ENCODE results near the gene FAM107B. TPM values are rescaled to one million over a fixed set of nuclear protein-coding genes. Genes with fewer than 3 reads are reported as not detected.

FAM107B gene
- total and polyA plus RNA-seq, 7 donors = 12.8 to 111 (median 15.0) TPM

GRCh38 chr10:14773551-14774213, 1.0 kb downstream of the FAM107B start:
- no peak for DNase-seq
- H3K4me3 ChIP-seq = no peak overlapping the region
- 84 to 89% methylated on average over 10 of the region's 10 CpGs for WGBS, 2 donors
- H3K36me3 ChIP-seq = no peaks in the 10 kb centered on the region
- H3K27ac ChIP-seq = no peak overlapping the region
- peaks cover 0 to 6% (median 5%) of the 10 kb centered on the region in 4 donors for H3K4me1 ChIP-seq
- intact Hi-C loops (cut with DNase I) = no loop called here
- no peaks in the 10 kb centered on the region for H3K27me3 ChIP-seq
- no peaks in the 10 kb centered on the region for H3K9me3 ChIP-seq
- TF ChIP-seq POLR2AphosphoS5 (IDR thresholded peaks at IDR 0.05) = no peak
- TF ChIP-seq EP300 (IDR thresholded peaks at IDR 0.05) = no peak
- TF ChIP-seq POLR2A (IDR thresholded peaks at IDR 0.05) = no peak
- TF ChIP-seq, protein P1, sequence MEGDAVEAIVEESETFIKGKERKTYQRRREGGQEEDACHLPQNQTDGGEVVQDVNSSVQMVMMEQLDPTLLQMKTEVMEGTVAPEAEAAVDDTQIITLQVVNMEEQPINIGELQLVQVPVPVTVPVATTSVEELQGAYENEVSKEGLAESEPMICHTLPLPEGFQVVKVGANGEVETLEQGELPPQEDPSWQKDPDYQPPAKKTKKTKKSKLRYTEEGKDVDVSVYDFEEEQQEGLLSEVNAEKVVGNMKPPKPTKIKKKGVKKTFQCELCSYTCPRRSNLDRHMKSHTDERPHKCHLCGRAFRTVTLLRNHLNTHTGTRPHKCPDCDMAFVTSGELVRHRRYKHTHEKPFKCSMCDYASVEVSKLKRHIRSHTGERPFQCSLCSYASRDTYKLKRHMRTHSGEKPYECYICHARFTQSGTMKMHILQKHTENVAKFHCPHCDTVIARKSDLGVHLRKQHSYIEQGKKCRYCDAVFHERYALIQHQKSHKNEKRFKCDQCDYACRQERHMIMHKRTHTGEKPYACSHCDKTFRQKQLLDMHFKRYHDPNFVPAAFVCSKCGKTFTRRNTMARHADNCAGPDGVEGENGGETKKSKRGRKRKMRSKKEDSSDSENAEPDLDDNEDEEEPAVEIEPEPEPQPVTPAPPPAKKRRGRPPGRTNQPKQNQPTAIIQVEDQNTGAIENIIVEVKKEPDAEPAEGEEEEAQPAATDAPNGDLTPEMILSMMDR (IDR thresholded peaks at IDR 0.05) = no peak

DNA sequence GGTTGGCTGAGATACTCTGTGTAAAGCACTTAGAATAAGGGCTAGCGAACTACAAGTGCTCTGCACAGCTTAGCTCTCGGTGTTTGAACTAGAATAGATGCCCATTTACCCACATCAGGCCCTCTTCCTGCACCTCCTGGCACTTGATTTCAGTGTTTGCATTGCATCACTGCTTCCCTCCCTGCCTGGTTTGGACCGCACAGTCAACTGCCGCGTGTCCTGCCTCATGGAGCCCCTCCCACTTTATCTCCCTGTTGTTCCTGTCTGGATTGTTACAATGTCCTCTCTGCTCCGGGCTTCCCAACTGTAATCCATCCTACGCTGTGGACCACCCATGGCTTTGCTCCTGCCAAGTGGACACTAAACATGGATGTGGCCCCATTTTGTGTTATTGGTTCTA, 2.3 kb downstream of the FAM107B start:
- 79% methylated on average over 7 of the region's 7 CpGs for WGBS, 2 donors
- no peak overlapping the region for H3K4me3 ChIP-seq
- H3K4me1 ChIP-seq = no peaks in the 10 kb centered on the region
- TF ChIP-seq EP300 (IDR thresholded peaks at IDR 0.05) (no peak), POLR2AphosphoS5 (IDR thresholded peaks at IDR 0.05) (no peak)
- no peak overlapping the region for H3K27ac ChIP-seq
- no peak for DNase-seq
- no peaks in the 10 kb centered on the region for H3K27me3 ChIP-seq
- H3K9me3 ChIP-seq = no peaks in the 10 kb centered on the region
- no peaks in the 10 kb centered on the region for H3K36me3 ChIP-seq
- intact Hi-C loops (cut with DNase I) = no loop called here

DNA sequence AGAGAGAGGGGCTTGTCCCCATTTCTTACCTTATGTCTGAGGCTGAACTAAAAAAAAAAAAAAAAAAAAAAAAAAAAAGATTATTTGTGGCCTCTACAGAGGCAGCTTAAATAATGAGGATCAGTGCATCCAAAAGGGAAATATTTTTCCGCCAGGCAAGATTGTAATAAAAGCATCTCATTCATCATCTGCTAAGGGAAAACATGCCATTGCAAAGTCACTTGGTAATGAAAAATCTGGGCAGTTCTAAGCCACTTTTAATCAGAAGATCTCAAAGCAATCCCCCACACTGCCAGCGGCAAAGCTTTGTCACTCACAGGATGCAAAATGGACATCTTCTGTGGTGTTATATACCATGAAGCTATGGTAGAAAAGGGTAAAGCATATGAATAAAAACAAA, 3.8 kb downstream of the FAM107B start:
- Histone ChIP-seq H3K36me3 (no peaks in the 10 kb centered on the region), H3K27me3 (no peaks in the 10 kb centered on the region), H3K4me3 (no peak overlapping the region), H3K9me3 (no peaks in the 10 kb centered on the region), H3K27ac (no peak overlapping the region), H3K4me1 (no peaks in the 10 kb centered on the region)
- no peak for TF ChIP-seq POLR2A (IDR thresholded peaks at IDR 0.05)
- no peak for TF ChIP-seq POLR2AphosphoS5 (IDR thresholded peaks at IDR 0.05)
- TF ChIP-seq, protein P1 (IDR thresholded peaks at IDR 0.05) = no peak
- no peak for TF ChIP-seq EP300 (IDR thresholded peaks at IDR 0.05)
- intact Hi-C loops (cut with DNase I) = no loop called here
- DNase-seq = no peak
- WGBS, 2 donors = 92 to 98% methylated on average over 2 of the region's 2 CpGs

GRCh38 chr10:14761372-14761771, 13.3 kb downstream of the FAM107B start:
- Histone ChIP-seq H3K27me3 (no peaks in the 10 kb centered on the region), H3K9me3 (no peaks in the 10 kb centered on the region), H3K4me1 (no peaks in the 10 kb centered on the region), H3K27ac (no peak overlapping the region), H3K36me3 (no peaks in the 10 kb centered on the region), H3K4me3 (no peak overlapping the region)
- DNase-seq = no peak
- TF ChIP-seq POLR2A (IDR thresholded peaks at IDR 0.05) (no peak), EP300 (IDR thresholded peaks at IDR 0.05) (no peak), POLR2AphosphoS5 (IDR thresholded peaks at IDR 0.05) (no peak)
- TF ChIP-seq, protein P1 (IDR thresholded peaks at IDR 0.05) = no peak
- intact Hi-C loops (cut with DNase I) = no loop called here
- 72 to 89% methylated on average over 5 of the region's 5 CpGs for WGBS, 2 donors

DNA sequence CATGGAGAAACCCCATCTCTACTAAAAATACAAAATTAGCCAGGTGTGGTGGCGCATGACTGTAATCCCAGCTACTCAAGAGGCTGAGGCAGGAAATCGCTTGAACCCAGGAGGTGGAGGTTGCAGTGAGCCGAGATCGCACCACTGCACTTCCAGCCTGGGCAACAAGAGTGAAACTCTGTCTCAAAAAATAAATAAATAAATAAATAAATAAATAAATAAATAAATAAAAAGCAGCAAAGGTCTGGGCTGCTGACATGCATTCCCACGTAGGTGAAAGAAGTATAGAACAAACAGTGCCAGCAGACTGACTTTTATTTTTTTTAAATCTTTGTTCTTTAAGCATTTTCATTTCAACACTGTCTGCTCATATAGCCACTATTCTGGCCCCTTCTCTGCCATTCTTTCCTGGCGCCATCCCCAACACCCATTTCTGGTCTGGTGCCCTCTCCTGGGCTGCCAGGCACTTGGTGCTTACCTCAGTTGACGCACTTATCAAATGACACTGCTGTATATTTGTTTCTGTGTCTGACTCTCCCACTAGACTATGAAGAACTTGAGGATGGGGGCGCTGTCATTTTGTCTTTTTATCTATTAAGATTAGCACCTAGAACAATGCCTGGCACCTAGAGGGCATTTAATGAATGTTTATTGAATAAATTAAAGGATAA, 15.6 kb downstream of the FAM107B start:
- H3K36me3 ChIP-seq = no peaks in the 10 kb centered on the region
- TF ChIP-seq, protein P1 (IDR thresholded peaks at IDR 0.05) = no peak
- TF ChIP-seq POLR2AphosphoS5 (IDR thresholded peaks at IDR 0.05) (no peak), EP300 (IDR thresholded peaks at IDR 0.05) (no peak), POLR2A (IDR thresholded peaks at IDR 0.05) (no peak)
- H3K9me3 ChIP-seq = no peaks in the 10 kb centered on the region
- whole genome bisulfite sequencing, 2 donors = 71 to 89% methylated on average over 8 of the region's 8 CpGs
- no peak overlapping the region for H3K27ac ChIP-seq
- H3K27me3 ChIP-seq = no peaks in the 10 kb centered on the region
- H3K4me1 ChIP-seq = no peaks in the 10 kb centered on the region
- no peak overlapping the region for H3K4me3 ChIP-seq
- no peak for DNase-seq
- intact Hi-C loops (cut with DNase I) = no loop called here
